GM21390 (cell line): ENCODE results near the gene RBM39.
"Not testable (repeated sequence)": the region's sequence is repeated elsewhere in the genome, so short reads cannot be mapped to it uniquely, and the experiment has no call there.

Experiments used
- ATAC-seq: cut with Tn5 transposase; IDR thresholded peaks from one replicate; pipeline ENCODE4 v1.9.1; 2021; ENCODE audit not compliant: unreplicated experiment

RBM39 gene

DNA sequence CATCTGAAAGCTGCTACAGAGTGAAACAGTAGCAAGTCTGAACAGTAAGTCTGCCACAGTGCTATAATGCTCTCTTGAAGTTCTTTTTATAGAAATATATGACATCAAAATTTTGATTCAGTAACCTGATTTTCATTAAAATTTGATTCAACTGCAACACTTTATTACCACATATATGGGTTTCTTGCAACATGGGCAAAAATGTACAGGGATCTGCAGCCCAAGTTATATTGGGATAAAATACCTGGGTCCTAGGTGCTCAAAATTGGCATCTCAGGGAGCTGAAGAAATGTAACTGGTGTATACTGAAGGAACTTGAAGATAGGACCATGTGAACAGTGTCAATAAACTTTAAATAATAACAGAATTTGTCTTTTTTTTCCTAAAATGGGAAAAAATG, 32.0 kb downstream of the RBM39 start:
- no peak for ATAC-seq

DNA sequence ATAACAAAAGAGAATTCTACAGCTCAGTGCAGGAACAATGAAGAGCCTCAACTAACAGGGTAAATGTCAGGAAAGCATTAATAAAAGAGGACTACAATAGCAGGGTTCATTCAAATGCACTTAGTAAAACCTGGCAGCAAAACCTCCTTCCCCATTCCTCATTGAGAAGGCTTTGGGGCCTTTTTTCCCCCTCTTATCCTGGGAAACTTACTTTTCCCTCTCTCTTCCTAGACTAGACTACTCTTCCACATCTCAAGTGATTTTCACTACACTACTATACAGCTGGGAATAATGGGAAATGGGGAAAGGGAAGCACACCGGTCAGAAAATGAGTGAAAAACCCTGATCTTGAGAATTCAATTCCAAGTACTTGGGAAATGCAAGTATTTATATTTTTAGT, 32.8 kb downstream of the RBM39 start:
- no peak for ATAC-seq

GRCh38 chr20:35708502-35708901, 33.6 kb downstream of the RBM39 start:
- no peak for ATAC-seq

DNA sequence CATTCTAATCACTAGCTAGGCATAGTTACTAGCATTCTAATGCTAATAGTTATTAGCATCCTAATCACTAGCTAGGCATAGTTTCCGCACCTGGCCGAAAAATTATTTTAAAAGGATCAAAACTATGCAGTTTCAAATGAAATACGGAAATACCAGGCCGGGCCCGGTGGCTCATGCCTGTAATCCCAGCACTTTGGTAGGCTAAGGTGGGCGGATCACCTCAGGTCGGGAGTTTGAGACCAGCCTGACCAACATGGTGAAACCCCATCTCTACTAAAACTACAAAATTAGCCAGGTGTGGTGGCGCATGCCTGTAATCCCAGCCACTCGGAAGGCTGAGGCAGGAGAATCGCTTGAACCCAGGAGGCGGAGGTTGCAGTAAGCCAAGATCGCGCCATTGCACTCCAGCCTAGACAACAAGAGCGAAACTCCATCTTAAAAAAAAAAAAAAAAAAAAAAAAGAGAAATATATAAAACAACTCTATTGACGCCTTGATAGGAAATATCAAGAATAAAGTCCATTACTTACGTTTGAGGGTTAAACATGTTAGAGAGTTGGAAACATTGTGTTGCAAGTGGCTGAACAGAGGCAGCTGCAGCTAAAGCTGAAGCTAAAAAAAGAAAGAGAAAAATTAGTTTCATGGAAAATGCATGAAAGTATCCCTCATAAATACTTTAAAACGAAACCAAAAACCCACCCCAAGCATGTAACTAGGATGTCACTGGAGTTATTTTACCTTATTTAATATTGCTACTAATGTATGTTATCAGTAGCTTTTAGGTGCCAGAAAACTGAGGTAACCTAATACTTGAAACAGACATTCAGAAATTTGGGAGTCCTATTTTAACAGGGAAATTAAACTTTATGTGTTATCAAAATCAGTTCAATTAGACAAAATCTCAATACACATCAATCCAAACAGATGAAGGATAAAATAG, 35.2 kb downstream of the RBM39 start:
- ATAC-seq = not testable (repeated sequence)

DNA sequence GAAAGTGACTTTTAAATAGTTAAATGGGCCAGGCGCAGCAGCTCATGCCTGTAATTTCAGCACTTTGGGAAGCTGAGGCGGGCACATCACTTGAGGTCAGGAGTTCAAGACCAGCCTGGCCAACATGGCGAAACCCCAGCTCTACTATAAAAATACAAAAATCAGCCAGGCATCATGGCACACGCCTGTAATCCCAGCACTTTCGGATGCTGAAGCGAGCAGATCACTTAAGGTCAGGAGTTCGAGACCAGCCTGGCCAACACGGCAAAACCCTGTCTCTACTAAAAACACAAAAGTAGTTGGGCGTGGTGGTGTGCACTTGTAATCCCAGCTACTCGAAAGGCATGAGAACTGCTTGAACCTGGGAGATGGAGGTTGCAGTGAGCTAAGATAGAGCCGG, 36.2 kb downstream of the RBM39 start:
- not testable (repeated sequence) for ATAC-seq

DNA sequence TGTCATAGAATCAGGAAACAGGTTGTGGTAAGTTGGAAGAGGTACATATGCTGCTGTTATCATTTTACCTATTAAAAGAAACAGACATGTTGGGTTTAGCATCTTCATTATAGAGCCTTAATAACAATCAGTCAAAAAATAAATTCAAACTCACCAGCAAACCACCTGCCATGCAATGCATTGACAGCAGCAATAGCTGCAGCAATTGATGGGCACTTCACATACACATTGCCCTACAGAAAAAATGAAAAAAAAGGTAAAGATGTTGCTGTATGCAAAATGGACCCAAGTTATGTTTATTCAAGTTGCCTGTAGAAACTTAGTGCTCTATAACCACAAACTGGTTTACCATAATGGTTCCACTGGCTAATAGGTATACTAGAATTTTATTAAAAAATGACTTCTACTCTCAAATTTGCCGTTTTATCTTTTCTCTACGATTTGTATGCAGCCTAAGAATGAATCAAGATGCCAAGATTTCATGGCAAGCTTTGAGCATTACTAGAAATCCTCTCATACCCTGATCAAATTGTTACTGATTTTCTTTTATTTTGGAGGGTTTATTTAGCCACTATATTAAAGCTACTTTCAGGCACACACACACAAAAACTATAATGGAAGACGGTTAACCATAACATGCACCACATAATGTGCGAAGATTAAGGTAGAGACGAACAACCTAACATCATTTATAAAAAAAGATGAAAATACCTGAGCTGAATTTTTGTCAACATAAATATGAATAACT, 37.4 kb downstream of the RBM39 start:
- no peak for ATAC-seq

- ATAC-seq = no peak
Measured at GRCh38 chr20:35702824-35703695, 39.0 kb downstream of the RBM39 start.

DNA sequence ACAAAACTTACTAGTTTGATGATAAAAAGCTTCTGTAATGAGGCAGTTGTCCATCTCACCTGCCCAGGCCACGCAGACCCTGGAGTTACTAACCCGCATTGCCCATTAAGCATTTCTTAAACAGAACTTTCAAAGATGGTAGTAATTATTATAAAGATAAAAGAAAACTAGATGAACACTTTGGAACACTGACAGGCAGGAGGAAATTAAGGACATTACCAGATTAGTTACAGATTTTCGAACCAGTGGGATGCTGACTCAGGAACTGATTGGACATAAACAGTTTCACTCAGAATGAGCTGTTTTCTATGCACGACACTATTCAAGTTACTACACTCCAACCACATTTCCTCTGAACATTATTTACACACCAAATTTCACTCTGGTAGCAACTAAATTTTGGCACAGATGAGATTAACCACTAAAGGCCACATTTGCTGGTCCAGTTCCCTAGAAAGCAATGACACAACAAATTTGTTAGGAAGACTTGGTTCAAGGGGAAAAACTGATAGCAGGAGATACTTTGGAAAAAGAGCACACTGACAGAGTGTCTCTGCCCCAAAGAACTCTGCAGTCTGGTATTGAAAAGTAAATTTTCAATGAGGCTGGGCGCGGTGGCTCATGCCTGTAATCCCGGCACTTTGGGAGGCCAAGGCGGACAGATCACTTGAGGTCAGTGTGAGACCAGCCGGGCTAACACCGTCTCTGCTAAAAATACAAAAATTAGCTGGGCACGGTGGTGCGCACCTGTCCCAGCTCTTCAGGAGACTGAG, 39.8 kb downstream of the RBM39 start:
- ATAC-seq = no peak

GRCh38 chr20:35700625-35701148, 41.4 kb downstream of the RBM39 start:
- no peak for ATAC-seq

DNA sequence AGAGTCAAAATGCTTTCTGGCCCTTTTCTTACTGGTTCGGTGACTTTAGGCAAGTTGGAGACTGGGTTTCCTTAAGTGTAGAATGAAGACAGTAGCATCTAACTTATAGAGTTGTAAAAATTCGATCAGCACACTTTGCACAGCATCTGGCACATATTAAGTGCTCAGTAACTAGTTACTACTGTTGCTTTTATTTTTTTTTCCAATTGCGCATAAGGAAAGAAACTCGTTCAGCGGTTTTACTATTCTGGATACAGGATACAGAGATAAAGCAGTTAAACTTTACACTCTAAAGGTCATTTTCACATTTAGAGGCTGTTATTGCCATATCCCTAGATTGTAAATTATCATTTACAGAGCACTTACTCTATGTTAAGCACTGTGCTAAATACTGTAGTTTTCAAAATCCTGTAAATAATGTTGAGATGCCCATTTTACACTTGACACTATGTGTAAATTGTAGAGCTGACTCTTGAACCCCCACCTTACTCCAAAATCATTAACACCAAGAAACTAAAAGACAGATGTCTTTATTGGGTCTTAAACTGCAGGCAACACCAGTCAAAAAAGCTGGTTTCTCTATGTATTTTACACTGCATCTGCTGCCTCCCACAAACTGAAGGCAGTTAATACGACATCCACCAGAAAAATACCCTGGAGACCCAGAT, 42.0 kb downstream of the RBM39 start:
- no peak for ATAC-seq

- peak; percentile 74 for ATAC-seq
Measured at GRCh38 chr20:35699127-35699956, 42.7 kb downstream of the RBM39 start, which contains the start of the genes NFS1 and ROMO1. Gene NFS1, minus strand, starts transcription at chr20:35699352. Its CDS starts 64 bp downstream, at chr20:35699288. Gene ROMO1, plus strand, starts transcription at chr20:35699405. Its CDS starts 228 bp downstream, at chr20:35699633.

DNA sequence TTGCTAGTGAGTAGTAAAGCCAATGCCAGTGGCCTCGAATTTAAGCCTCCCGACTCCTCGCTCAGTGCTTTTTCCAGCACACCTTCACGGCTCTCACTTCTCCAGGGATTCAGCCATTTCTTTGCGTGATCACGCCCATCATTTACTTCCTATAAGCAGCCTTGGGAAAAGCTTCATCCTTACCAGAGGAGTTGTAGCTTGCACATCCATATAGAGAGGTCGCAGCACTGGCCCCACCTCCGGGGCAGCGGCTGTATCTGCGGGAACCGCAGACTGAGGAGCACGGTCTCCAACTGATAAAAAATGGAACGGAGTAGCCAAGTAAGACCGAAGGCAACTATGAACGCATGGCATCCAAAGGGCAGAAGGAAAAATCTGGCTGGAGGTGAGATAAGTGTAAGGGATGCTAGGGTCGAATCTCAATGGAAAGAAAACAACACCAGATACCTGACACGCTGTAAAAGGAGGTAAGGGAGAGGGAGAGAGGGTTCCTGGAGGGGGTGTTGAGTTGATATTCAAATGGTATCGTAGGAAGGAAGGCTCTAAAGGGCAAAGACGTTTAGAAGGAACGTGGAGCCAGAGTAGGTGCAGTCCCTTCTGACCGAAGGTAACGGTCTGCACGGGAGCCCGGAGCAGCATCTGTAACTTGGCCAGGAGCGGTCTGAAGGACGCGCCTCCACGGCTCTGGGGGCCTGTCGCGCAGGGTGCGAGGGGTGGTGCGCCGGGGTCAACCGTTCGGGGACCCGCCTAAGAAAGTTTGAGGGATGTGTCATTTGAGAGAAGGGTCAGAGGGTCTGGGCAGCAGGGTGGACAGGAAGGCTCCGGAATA, 43.5 kb downstream of the RBM39 start:
- ATAC-seq = peak; percentile 29

DNA sequence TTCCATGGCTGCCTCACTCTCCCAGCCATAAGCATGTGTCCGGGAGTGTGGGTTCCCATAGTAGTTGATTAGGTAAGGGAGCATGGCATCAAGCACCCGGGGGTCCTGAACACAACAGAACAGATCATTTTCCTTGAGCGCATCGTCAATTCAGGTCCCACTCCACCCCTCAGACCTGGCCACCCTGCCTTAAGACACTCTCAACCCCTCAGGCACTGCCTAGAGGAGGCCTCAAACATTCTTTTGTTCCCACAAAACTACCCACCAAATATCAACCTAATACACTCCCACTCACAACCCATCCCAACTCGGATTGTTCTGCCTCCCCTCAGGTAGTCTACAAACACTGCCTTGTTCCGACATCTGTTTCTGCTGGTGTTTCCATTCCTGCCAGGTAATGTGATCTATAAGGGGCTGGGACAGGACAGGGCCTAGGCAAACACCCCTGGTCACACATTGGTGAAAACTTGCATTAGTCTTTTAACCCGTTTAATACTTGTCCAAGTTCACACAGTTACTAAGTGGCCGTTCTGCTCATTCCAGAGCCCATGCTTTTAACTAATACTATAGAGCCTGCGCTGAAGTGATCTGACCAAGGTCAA, 44.3 kb downstream of the RBM39 start:
- no peak for ATAC-seq

GRCh38 chr20:35695978-35696377, 46.1 kb downstream of the RBM39 start:
- ATAC-seq = no peak

GRCh38 chr20:35695245-35695749, 46.8 kb downstream of the RBM39 start:
- ATAC-seq = no peak

GRCh38 chr20:35690265-35690664, 51.8 kb downstream of the RBM39 start:
- no peak for ATAC-seq

GRCh38 chr20:35686872-35687271, 55.2 kb downstream of the RBM39 start:
- ATAC-seq = not testable (repeated sequence)
